OCI-LY7 (cell line): ENCODE data around the gene SYTL2.

Experiments
- CTCF ChIP-seq: fragments of 200-600 bp; sonication (generic); conservative IDR thresholded peaks from 2 replicates; pipeline ENCODE4 v1.5.1; 2014; ENCODE audit warnings: mild to moderate bottlenecking, antibody characterized with exemption, low read length, moderate library complexity, mixed read lengths
- EZH2phosphoT487 ChIP-seq: fragments of 200-600 bp; sonication (generic); IDR thresholded peaks from 2 replicates; pipeline ENCODE4 v1.6.1; 2018; ENCODE audit warnings: low read depth, borderline replicate concordance, mild to moderate bottlenecking, mixed run types, antibody characterized with exemption, low read length, moderate library complexity, mixed read lengths

- TF ChIP-seq CTCF (no peak), EZH2phosphoT487 (no peak)
Observed at GRCh38 chr11:85795712-85796487, 15.0 kb downstream of the SYTL2 start.
